K562 (cell line): Measurements from ENCODE around the gene ALDOB. TPM values are rescaled to one million over a fixed set of nuclear protein-coding genes. Genes with fewer than 3 reads are reported as not detected.

Experiments used
- ATF4 ChIP-seq: fragments of 450-650 bp; formaldehyde crosslinking; IDR thresholded peaks from 2 replicates; pipeline ENCODE4 v1.4.0; 2022; ENCODE audit warnings: mild to moderate bottlenecking, moderate library complexity
- CEBPB ChIP-seq: fragments of 450-650 bp; IDR thresholded peaks from 2 replicates; pipeline ENCODE4 v1.6.1; 2016; ENCODE audit warnings: missing genetic modification characterization, missing compliant biosample characterization
- CTBP1 ChIP-seq: fragments of 450-650 bp; IDR thresholded peaks from 2 replicates; pipeline ENCODE4 v1.6.1; 2016; ENCODE audit warnings: borderline replicate concordance
- CXXC5 ChIP-seq: fragments of 250-450 bp; sonication (Bioruptor Pico); IDR thresholded peaks from 2 replicates; pipeline ENCODE4 v1.8.0; 2022; ENCODE audit warnings: inconsistent platforms, mild to moderate bottlenecking, moderate library complexity
- ETV1 ChIP-seq: fragments of 450-650 bp; conservative IDR thresholded peaks from 2 replicates; pipeline ENCODE4 v1.6.1; 2016; ENCODE audit warnings: missing genetic modification characterization, control low read depth, low read depth, missing compliant biosample characterization
- GATAD2A ChIP-seq: fragments of 450-650 bp; IDR thresholded peaks from 2 replicates; pipeline ENCODE4 v1.6.1; 2017
- KAT7 ChIP-seq: sonication (generic); formaldehyde crosslinking; IDR thresholded peaks from 2 replicates; pipeline ENCODE4 v1.8.0; 2022; ENCODE audit warnings: missing genetic modification reagents, mild to moderate bottlenecking, borderline replicate concordance
- KDM5B ChIP-seq: fragments of 200-600 bp; sonication (generic); IDR thresholded peaks from 2 replicates; pipeline ENCODE4 v1.6.1; 2012; ENCODE audit warnings: low read depth, mild to moderate bottlenecking, moderate library complexity, low read length, control low read depth, inconsistent platforms; ENCODE audit not compliant: insufficient replicate concordance
- NFIX ChIP-seq: fragments of 250-450 bp; sonication (Bioruptor Pico); IDR thresholded peaks from 2 replicates; pipeline ENCODE4 v1.4.0; 2020; ENCODE audit warnings: low read depth, mild to moderate bottlenecking, moderate library complexity
- NFYB ChIP-seq: IDR thresholded peaks from 2 replicates; pipeline ENCODE4 v1.6.1; 2011; ENCODE audit warnings: mild to moderate bottlenecking, moderate library complexity; ENCODE audit not compliant: insufficient read length; ENCODE audit errors: extremely low read depth
- PHF8 ChIP-seq: fragments of 200-600 bp; sonication (generic); IDR thresholded peaks from 2 replicates; pipeline ENCODE4 v1.6.1; 2012; ENCODE audit warnings: mixed run types, mild to moderate bottlenecking, inconsistent platforms, low read length, moderate library complexity, borderline replicate concordance
- TFE3 ChIP-seq: fragments of 450-650 bp; formaldehyde crosslinking; IDR thresholded peaks from 2 replicates; pipeline ENCODE4 v1.4.0; 2020; ENCODE audit warnings: mild to moderate bottlenecking, mixed read lengths
- ZFP30 ChIP-seq: fragments of 250-450 bp; sonication (Bioruptor Pico); IDR thresholded peaks from 2 replicates; pipeline ENCODE4 v1.8.0; 2022; ENCODE audit warnings: moderate library complexity, mild to moderate bottlenecking, inconsistent platforms, borderline replicate concordance
- ZNF146 ChIP-seq: IDR thresholded peaks from one replicate; pipeline ENCODE4 v1.6.1; 2018; ENCODE audit warnings: missing compliant biosample characterization; ENCODE audit not compliant: unreplicated experiment
- ZNF232 ChIP-seq: sonication (generic); formaldehyde crosslinking; IDR thresholded peaks from 2 replicates; pipeline ENCODE4 v1.8.0; 2022; ENCODE audit warnings: mild to moderate bottlenecking, missing genetic modification reagents
- ZNF398 ChIP-seq: fragments of 250-450 bp; sonication (Bioruptor Pico); IDR thresholded peaks from 2 replicates; pipeline ENCODE4 v1.8.0; 2021; ENCODE audit warnings: moderate library complexity, mild to moderate bottlenecking, inconsistent platforms
- ZNF408 ChIP-seq: fragments of 250-450 bp; sonication (Bioruptor Pico); IDR thresholded peaks from 2 replicates; pipeline ENCODE4 v1.4.0; 2020; ENCODE audit warnings: low read depth, mild to moderate bottlenecking, moderate library complexity
- ZNF431 ChIP-seq: sonication (generic); formaldehyde crosslinking; IDR thresholded peaks from 2 replicates; pipeline ENCODE4 v1.8.0; 2022; ENCODE audit warnings: mild to moderate bottlenecking, missing genetic modification reagents
- polyA plus RNA-seq, 8 experiments: library from polyadenylated mRNA; depleted of rRNA in 4 of 8; stranded (reverse) in 5 of 8; unstranded in 3 of 8; fragments of >200 nt; fragmentation: Nextera tagmentation in 2 of 8; fragmentation: Illumina TruSeq in 1 of 8; extraction: Ambion mirVana in 2 of 8; extraction: Trizol in 1 of 8; gene quantifications; 2 replicates each; pipeline versions ENCODE4 v1.2.1 to v1.2.3, GENCODE V29; 2011 to 2014; ENCODE audit warnings: inconsistent platforms in 1 of 8, missing spikeins in 1 of 8
- total RNA-seq, 7 experiments: library from RNA; depleted of rRNA in 6 of 7; stranded (reverse); fragments of >200 nt in 6 of 7; fragmentation: Illumina TruSeq in 2 of 7; extraction: Trizol in 2 of 7; gene quantifications; 2 replicates each; pipeline versions ENCODE4 v1.2.1 to v1.2.3, GENCODE V29; 2011 to 2021; ENCODE audit warnings: low replicate concordance in 1 of 7
- TF ChIP-seq, protein P1 (sequence below): fragments of 150-350 bp; IDR thresholded peaks from 2 replicates; pipeline ENCODE4 v1.6.1; 2014; ENCODE audit warnings: low read depth, mild to moderate bottlenecking, low read length, borderline replicate concordance

ALDOB gene
- total and polyA plus RNA-seq, 9 of the 15 experiments (the other 6 are each of a cell fraction or from before 2014, with no cell fraction given): 0.80 TPM; not detected in 8

DNA sequence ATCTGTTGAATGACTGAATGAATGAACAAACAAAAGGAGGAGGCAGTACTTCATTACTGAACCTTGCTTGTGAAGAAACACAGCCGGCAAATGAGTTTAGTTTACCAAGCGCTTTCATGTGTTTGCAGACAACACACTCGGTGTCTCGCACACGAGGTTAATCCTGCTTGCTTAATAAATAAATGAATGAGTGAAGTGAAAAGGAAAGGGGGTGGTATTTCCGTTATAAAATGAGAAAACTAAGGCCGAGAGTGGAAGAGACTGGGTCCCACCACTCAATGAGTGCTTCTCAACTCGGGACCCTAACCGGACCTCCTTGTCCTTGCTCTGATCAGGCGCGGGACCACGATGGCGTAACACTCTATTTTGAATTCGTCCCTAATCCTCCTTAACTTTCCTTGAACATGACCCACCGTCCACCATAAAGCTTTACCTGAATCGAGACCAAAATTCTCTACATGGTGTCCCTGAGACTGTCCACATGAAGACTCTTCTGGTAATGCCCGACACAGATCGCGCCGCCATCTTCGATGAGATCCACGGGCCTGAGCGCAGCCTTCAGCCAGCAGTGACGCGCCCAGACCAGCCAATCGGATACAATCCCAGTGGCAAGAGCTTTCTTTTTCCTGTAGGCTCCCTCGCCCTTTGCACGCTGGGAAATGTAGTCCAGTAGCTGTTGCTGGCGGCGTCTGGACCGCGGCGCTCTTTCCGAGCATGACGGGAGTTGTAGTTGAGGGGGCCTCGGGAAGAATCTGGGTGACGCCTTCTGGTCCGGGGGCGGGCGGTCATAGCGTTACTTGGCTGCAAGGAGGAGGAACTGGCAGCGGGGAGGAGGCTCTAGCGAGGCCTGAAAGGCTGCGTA, 37.3 kb downstream of the ALDOB start, which contains the start of the genes MRPL50 and ZNF189 (continued):
- TF ChIP-seq, protein P1, sequence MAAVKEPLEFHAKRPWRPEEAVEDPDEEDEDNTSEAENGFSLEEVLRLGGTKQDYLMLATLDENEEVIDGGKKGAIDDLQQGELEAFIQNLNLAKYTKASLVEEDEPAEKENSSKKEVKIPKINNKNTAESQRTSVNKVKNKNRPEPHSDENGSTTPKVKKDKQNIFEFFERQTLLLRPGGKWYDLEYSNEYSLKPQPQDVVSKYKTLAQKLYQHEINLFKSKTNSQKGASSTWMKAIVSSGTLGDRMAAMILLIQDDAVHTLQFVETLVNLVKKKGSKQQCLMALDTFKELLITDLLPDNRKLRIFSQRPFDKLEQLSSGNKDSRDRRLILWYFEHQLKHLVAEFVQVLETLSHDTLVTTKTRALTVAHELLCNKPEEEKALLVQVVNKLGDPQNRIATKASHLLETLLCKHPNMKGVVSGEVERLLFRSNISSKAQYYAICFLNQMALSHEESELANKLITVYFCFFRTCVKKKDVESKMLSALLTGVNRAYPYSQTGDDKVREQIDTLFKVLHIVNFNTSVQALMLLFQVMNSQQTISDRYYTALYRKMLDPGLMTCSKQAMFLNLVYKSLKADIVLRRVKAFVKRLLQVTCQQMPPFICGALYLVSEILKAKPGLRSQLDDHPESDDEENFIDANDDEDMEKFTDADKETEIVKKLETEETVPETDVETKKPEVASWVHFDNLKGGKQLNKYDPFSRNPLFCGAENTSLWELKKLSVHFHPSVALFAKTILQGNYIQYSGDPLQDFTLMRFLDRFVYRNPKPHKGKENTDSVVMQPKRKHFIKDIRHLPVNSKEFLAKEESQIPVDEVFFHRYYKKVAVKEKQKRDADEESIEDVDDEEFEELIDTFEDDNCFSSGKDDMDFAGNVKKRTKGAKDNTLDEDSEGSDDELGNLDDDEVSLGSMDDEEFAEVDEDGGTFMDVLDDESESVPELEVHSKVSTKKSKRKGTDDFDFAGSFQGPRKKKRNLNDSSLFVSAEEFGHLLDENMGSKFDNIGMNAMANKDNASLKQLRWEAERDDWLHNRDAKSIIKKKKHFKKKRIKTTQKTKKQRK: no peak
- TF ChIP-seq ZNF408 (CRISPR knock-in tag) (no peak), KDM5B (peak; percentile 95), ZNF146 (CRISPR knock-in tag) (no peak), ZNF232 (CRISPR knock-in tag) (no peak), KAT7 (CRISPR knock-in tag) (no peak), ZNF431 (0 out of 2 replicates have a peak, but pooled peaks have one; percentile 34), ZNF398 (no peak), NFYB (peak; percentile 84), CEBPB (tag) (peak; percentile 72), ATF4 (CRISPR knock-in tag) (no peak), NFIX (CRISPR knock-in tag) (no peak), ZFP30 (CRISPR knock-in tag) (no peak), CTBP1 (peak; percentile 56; the same call in 1 of the 2 replicates), TFE3 (CRISPR knock-in tag) (no peak), GATAD2A (no peak), PHF8 (peak; percentile 79), ETV1 (tag) (no peak), CXXC5 (CRISPR knock-in tag) (peak; percentile 82)
